Activated CD8-positive, alpha-beta memory T cell treated with anti-CD3 and anti-CD28 coated beads for 24 hours (primary cell): Measurements from ENCODE around the gene MEP1A.
"Not testable (repeated sequence)": the region's sequence is repeated elsewhere in the genome, so short reads cannot be mapped to it uniquely, and the experiment has no call there.

Source experiments
- DNase-seq: peaks from one replicate; pipeline ENCODE4 v3.0.0-alpha.2; 2020

MEP1A gene

GRCh38 chr6:46777476-46778346 is 15.5 kb upstream of the MEP1A start:
- no peak for DNase-seq

- no peak for DNase-seq
Observed at GRCh38 chr6:46781478-46782378, 11.5 kb upstream of the MEP1A start.

DNA sequence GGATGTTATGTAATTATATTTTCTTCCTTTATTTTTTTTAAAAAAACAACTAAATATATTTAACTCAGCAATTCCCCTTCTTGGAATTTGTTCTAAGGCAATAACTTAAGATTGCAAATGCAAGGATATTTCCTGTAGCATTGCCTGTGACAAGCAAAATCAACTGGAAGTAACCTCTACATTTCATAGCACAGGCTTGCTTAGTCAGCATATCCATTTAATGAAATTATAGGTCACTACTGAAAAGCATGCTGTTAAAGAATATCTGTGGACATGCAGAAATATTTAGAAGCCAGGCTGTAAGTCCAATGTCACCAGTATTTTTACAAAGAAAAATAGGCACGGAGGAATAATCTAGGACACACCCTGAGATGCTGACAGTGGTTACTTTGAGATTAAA is 8.7 kb upstream of the MEP1A start:
- no peak for DNase-seq

- no peak for DNase-seq
Observed at GRCh38 chr6:46787871-46788540, 5.2 kb upstream of the MEP1A start.

- no peak for DNase-seq
Observed at GRCh38 chr6:46788791-46789190, 4.4 kb upstream of the MEP1A start.

GRCh38 chr6:46789434-46790354 is 3.5 kb upstream of the MEP1A start:
- no peak for DNase-seq

DNA sequence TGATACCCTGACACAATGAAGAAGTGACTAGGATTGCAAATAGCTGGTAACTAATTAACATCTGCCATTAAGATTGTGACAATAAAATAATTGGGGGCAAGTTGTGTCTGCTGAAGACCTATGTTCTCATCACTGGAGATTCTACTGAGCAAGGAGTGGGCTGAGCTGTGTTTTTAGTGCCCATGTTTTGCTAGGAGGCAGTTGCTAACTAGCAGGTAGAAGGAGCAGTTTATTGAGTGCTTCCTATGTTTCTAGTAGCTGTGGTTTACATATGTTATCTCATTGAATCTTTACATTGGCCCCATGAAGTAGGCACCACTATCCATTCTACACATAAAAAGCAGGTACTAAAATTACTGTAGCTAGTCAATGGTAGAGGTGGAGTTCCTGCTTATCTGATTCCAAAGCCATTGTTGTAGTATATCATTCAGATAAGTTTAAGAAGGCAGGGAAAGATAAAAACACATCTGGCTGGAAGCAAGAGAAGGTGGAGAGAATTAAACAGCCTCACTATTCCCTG is 2.8 kb upstream of the MEP1A start:
- no peak for DNase-seq

GRCh38 chr6:46792635-46793034 is 554 bp upstream of the MEP1A start:
- DNase-seq, result no peak

DNA sequence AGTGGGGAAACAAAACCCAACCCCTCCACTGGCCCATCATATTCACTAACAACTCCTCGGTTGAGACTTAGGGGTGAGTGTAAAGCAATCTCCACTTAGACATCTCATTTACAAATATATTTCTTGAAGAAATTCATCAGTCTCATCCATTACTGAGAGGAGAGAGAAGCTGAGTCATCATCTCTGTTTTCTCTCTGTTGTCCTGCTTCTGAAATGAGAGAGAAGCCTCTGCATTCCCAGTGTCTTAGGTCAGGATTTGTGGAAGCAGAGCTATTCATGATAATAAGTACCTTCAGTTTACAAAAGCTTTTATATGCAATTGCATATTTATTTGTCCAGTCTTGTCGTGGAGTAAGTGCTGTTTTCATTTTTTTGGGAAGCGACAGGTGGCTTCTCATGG is 879 bp downstream of the MEP1A start:
- DNase-seq, result no peak

- DNase-seq, result no peak
Observed at GRCh38 chr6:46795816-46796215, 2.6 kb downstream of the MEP1A start.

- DNase-seq, result no peak
Observed at GRCh38 chr6:46796848-46797580, 3.8 kb downstream of the MEP1A start.

DNA sequence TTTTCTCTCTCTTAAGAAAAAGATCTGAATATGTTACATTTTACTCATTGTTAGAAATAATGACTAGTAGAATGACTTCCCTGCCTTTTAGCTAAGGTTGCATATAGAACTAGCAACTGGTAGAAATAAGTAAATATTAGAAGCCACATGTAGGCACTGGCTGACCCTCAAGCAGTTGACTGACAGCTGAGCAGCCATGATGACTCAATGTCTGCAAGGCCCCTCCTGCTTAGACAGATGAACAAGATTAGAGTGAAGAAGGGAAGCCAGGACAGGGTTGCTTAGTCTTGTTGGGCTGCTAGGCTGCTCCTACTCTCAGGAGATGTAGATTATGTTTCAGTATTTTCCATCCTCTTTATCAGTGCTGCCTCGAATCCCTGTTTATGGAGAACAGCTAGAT is 6.5 kb downstream of the MEP1A start:
- no peak for DNase-seq

GRCh38 chr6:46808806-46809205 is 15.6 kb downstream of the MEP1A start:
- DNase-seq, result no peak

GRCh38 chr6:46815130-46815529 is 21.9 kb downstream of the MEP1A start:
- DNase-seq, result no peak

DNA sequence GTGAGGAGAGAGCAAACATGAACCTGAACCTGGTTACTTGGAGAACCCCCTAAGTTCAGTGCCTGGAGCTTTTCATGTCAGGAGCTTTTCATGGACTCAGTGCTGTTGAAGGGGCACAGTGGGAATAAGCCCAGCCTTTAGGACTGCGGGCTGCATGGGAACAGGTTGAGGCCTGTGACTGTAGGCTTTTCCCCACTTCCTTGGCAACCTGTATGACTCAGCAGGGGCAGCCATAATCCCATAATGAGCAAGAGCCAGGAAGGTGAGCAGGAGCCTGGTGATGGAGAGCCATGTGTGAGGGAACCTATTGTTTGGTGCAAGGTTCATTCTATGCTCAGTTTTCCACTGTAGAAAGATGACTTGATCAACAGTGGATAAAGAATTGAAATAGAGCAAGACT is 23.4 kb downstream of the MEP1A start:
- no peak for DNase-seq

- DNase-seq, result no peak
Observed at GRCh38 chr6:46819561-46819960, 26.4 kb downstream of the MEP1A start.

- DNase-seq, result no peak
Observed at GRCh38 chr6:46821458-46821881, 28.3 kb downstream of the MEP1A start.

DNA sequence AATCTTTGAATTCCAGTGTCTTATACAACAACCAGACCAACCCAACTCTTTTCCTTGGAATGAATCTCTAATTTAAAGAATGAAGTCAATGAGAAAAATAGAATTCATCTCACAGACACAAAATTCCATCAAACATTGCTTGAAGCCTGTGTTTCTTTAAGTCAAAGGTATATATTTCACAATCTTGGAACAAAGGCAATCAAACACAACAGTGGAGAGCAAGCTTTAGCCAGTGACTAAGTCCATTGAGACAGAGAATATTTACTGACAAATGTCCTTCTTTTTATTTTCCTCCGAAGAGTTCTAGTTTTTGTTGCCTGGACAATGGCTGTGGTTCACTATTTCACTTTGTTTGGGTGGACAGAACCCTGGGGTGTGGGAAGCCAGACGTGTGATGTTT is 35.8 kb downstream of the MEP1A start:
- DNase-seq, result no peak

DNA sequence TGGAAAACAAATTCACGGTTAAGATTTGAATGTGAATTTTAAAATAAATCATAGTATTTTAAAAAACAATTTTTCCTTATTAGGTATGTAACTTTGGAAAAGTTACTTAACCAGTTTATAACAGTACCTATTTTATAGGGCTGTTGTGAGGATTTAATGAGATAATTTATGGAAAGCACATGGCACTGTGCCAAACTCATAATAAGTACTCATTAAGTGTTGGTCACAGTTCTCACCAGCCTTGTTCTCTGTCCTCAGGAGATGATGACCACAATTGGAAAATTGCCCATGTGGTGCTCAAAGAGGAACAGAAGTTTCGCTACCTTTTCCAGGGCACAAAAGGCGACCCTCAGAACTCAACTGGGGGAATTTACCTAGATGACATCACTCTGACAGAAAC is 39.6 kb downstream of the MEP1A start:
- no peak for DNase-seq

GRCh38 chr6:46834257-46834916 is 41.2 kb downstream of the MEP1A start:
- not testable (repeated sequence) for DNase-seq

- not testable (repeated sequence) for DNase-seq
Observed at GRCh38 chr6:46834991-46835390, 41.8 kb downstream of the MEP1A start.
